H9 (cell line): ENCODE results near the gene ORM2. TPM values are rescaled to one million over a fixed set of nuclear protein-coding genes. Genes with fewer than 3 reads are reported as not detected.
"Not testable (repeated sequence)": the region's sequence is repeated elsewhere in the genome, so short reads cannot be mapped to it uniquely, and the experiment has no call there.

ENCODE experiments used
- DNase-seq: peaks from one replicate; pipeline ENCODE4 v3.0.0-alpha.2; 2017
- H2AFZ ChIP-seq: one replicate; pipeline ENCODE4 v1.6.1; 2013; ENCODE audit warnings: mild to moderate bottlenecking, low read length, control low read depth, moderate library complexity
- H2AK5ac ChIP-seq: 2 replicates; pipeline ENCODE4 v1.6.1; 2013; ENCODE audit warnings: low read length, control low read depth, mixed read lengths; ENCODE audit not compliant: insufficient read length
- H2BK120ac ChIP-seq: one replicate; pipeline ENCODE4 v1.6.1; 2013; ENCODE audit warnings: low read depth, mild to moderate bottlenecking, low read length, control low read depth, inconsistent platforms; ENCODE audit not compliant: poor library complexity, severe bottlenecking
- H2BK12ac ChIP-seq: 2 replicates; pipeline ENCODE4 v1.6.1; 2013; ENCODE audit warnings: low read length, control low read depth, mixed read lengths, low read depth; ENCODE audit not compliant: insufficient read length
- H2BK15ac ChIP-seq: 2 replicates; pipeline ENCODE4 v1.6.1; 2013; ENCODE audit warnings: low read depth, low read length, control low read depth
- H2BK20ac ChIP-seq: one replicate; pipeline ENCODE4 v1.6.1; 2013; ENCODE audit warnings: low read depth, mild to moderate bottlenecking, low read length, control low read depth, inconsistent platforms; ENCODE audit not compliant: poor library complexity, severe bottlenecking
- H2BK5ac ChIP-seq: 2 replicates; pipeline ENCODE4 v1.6.1; 2013; ENCODE audit warnings: low read length, control low read depth, mixed read lengths; ENCODE audit not compliant: insufficient read length
- H3K14ac ChIP-seq: 2 replicates; pipeline ENCODE4 v1.6.1; 2013; ENCODE audit warnings: low read length, control low read depth; ENCODE audit not compliant: insufficient read depth
- H3K18ac ChIP-seq: 2 replicates; pipeline ENCODE4 v1.6.1; 2013; ENCODE audit warnings: low read depth, mild to moderate bottlenecking, mixed read lengths, low read length, control low read depth; ENCODE audit not compliant: insufficient read length
- H3K23ac ChIP-seq: 2 replicates; pipeline ENCODE4 v1.6.1; 2013; ENCODE audit warnings: low read length, control low read depth, mixed read lengths, low read depth; ENCODE audit not compliant: insufficient read length
- H3K23me2 ChIP-seq: 2 replicates; pipeline ENCODE4 v1.6.1; 2013; ENCODE audit warnings: low read depth, mild to moderate bottlenecking, mixed read lengths, low read length, control low read depth; ENCODE audit not compliant: insufficient read length, poor library complexity, severe bottlenecking
- H3K27ac ChIP-seq: 2 replicates; pipeline ENCODE4 v1.5.1; 2013; ENCODE audit warnings: low read length, control low read depth, mixed read lengths, low read depth; ENCODE audit not compliant: insufficient read length
- H3K27me3 ChIP-seq: 2 replicates; pipeline ENCODE4 v1.6.1; 2013; ENCODE audit warnings: low read length, control low read depth, inconsistent platforms; ENCODE audit not compliant: insufficient read depth
- H3K4ac ChIP-seq: 2 replicates; pipeline ENCODE4 v1.6.1; 2013; ENCODE audit warnings: low read depth, mild to moderate bottlenecking, control low read depth, inconsistent platforms, low read length, moderate library complexity
- H3K4me1 ChIP-seq: 2 replicates; pipeline ENCODE4 v1.6.1; 2013; ENCODE audit warnings: low read length, control low read depth, inconsistent platforms; ENCODE audit not compliant: insufficient read depth
- H3K4me2 ChIP-seq: 2 replicates; pipeline ENCODE4 v1.6.1; 2013; ENCODE audit warnings: low read length, control low read depth, mixed read lengths; ENCODE audit not compliant: insufficient read length, insufficient read depth
- H3K56ac ChIP-seq: 2 replicates; pipeline ENCODE4 v1.6.1; 2013; ENCODE audit warnings: low read depth, mild to moderate bottlenecking, mixed read lengths, low read length, control low read depth; ENCODE audit not compliant: insufficient read length
- H3K79me1 ChIP-seq: 2 replicates; pipeline ENCODE4 v1.6.1; 2013; ENCODE audit warnings: low read depth, mild to moderate bottlenecking, moderate library complexity, low read length, control low read depth, inconsistent platforms; ENCODE audit not compliant: insufficient read depth, poor library complexity, severe bottlenecking
- H3K79me2 ChIP-seq: 2 replicates; pipeline ENCODE4 v1.6.1; 2013; ENCODE audit warnings: low read length, control low read depth, inconsistent platforms; ENCODE audit not compliant: insufficient read depth
- H3K9ac ChIP-seq: 2 replicates; pipeline ENCODE4 v1.6.1; 2013; ENCODE audit warnings: low read length, control low read depth, mixed read lengths; ENCODE audit not compliant: insufficient read length; ENCODE audit errors: extremely low read depth
- H3K9me3 ChIP-seq: one replicate; pipeline ENCODE4 v1.6.1; 2013; ENCODE audit warnings: low read depth, low read length, inconsistent platforms; ENCODE audit not compliant: control insufficient read depth
- H3T11ph ChIP-seq: one replicate; pipeline ENCODE4 v1.6.1; 2013; ENCODE audit warnings: mild to moderate bottlenecking, low read length, control low read depth, inconsistent platforms
- H4K20me1 ChIP-seq: one replicate; pipeline ENCODE4 v1.6.1; 2013; ENCODE audit not compliant: control insufficient read depth, insufficient read length, insufficient read depth
- H4K5ac ChIP-seq: 2 replicates; pipeline ENCODE4 v1.6.1; 2013; ENCODE audit warnings: low read depth, mild to moderate bottlenecking, mixed read lengths, low read length, control low read depth; ENCODE audit not compliant: insufficient read length
- H4K8ac ChIP-seq: replicated peaks from 2 replicates; pipeline ENCODE4 v1.6.1; 2013; ENCODE audit warnings: low read length, control low read depth, mixed read lengths, low read depth; ENCODE audit not compliant: insufficient read length
- H4K91ac ChIP-seq: 2 replicates; pipeline ENCODE4 v1.6.1; 2013; ENCODE audit warnings: low read depth, mild to moderate bottlenecking, moderate library complexity, mixed read lengths, low read length, control low read depth; ENCODE audit not compliant: insufficient read length
- H3K27ac Mint-ChIP-seq, 3 experiments: 2 replicates in 2 of 3; 3 replicates in 1 of 3; pipeline ENCODE4 v1.8.0; 2020 to 2021; ENCODE audit warnings: mixed read lengths in 3 of 3, mild to moderate bottlenecking in 1 of 3, moderate library complexity in 1 of 3
- H3K27me3 Mint-ChIP-seq: 2 replicates; pipeline ENCODE4 v1.8.0; 2021; ENCODE audit warnings: low read depth, mild to moderate bottlenecking, moderate library complexity, mixed read lengths
- H3K36me3 Mint-ChIP-seq, 3 experiments: 2 replicates in 2 of 3; 3 replicates in 1 of 3; pipeline ENCODE4 v1.8.0; 2020 to 2021; ENCODE audit warnings: low read depth in 3 of 3, mixed read lengths in 3 of 3; ENCODE audit not compliant: insufficient read depth in 1 of 3
- H3K4me1 Mint-ChIP-seq, 2 experiments: 2 replicates each; pipeline ENCODE4 v1.8.0; 2020; ENCODE audit warnings: mixed read lengths in 2 of 2
- H3K4me3 Mint-ChIP-seq, 2 experiments: 2 replicates in 1 of 2; 3 replicates in 1 of 2; pipeline ENCODE4 v1.8.0; 2020 to 2021; ENCODE audit warnings: mild to moderate bottlenecking in 2 of 2, mixed read lengths in 2 of 2, moderate library complexity in 1 of 2
- H3K9me3 Mint-ChIP-seq, 2 experiments: 2 replicates in 1 of 2; 3 replicates in 1 of 2; pipeline ENCODE4 v1.8.0; 2020; ENCODE audit warnings: mild to moderate bottlenecking in 2 of 2, mixed read lengths in 2 of 2, moderate library complexity in 1 of 2
- CTCF ChIP-seq: fragments of 200-600 bp; sonication (generic); conservative IDR thresholded peaks from 3 replicates; pipeline ENCODE4 v1.8.0; 2021; ENCODE audit warnings: antibody characterized with exemption, mild to moderate bottlenecking
- WGBS: extraction: QIAGEN DNeasy Blood & Tissue Kit; methylation state at CpG from one replicate; pipeline ENCODE4 v1.1.7; 2013; ENCODE audit warnings: missing lambda C conversion rate, low lambda C conversion rate, mixed read lengths; ENCODE audit not compliant: insufficient read length; ENCODE audit errors: extremely low coverage; 5-methylcytosine and 5-hydroxymethylcytosine counted together
- total RNA-seq: library from RNA; stranded (reverse); gene quantifications from 2 replicates; pipeline ENCODE4 v1.2.1, GENCODE V29; 2021

The ORM2 gene
- total RNA-seq, 1 experiment from 2014 or later: 1.2 TPM

GRCh38 chr9:114327749-114328148 lies 1.9 kb upstream of the ORM2 start:
- Histone ChIP-seq H2BK15ac (no peak overlapping the region), H2BK12ac (no peak overlapping the region), H2AK5ac (no peak overlapping the region), H3K79me1 (no peaks in the 10 kb centered on the region), H3K27me3 (no peaks in the 10 kb centered on the region), H3K9me3 (no peaks in the 10 kb centered on the region), H3K4me2 (no peak overlapping the region), H3K23ac (no peak overlapping the region), H3K18ac (no peak overlapping the region), H3T11ph (no peak overlapping the region), H2AFZ (no peak overlapping the region), H3K56ac (no peak overlapping the region), H2BK20ac (no peak overlapping the region), H3K9ac (no peak overlapping the region), H3K4ac (no peak overlapping the region), H4K91ac (no peak overlapping the region), H3K79me2 (no peaks in the 10 kb centered on the region), H3K14ac (no peak overlapping the region; the same call in 1 of the 2 replicates), H4K20me1 (no peaks in the 10 kb centered on the region), H3K23me2 (no peaks in the 10 kb centered on the region), H4K5ac (no peak overlapping the region), H3K27ac (no peak overlapping the region), H4K8ac (no peak overlapping the region), H2BK120ac (no peak overlapping the region), H3K4me1 (no peaks in the 10 kb centered on the region), H2BK5ac (no peak overlapping the region)
- no peak for TF ChIP-seq CTCF
- Mint-ChIP-seq H3K9me3 (no peaks in the 10 kb centered on the region), H3K27ac (no peak overlapping the region), H3K4me3 (no peak overlapping the region), H3K4me1 (no peaks in the 10 kb centered on the region), H3K36me3 (no peaks in the 10 kb centered on the region), H3K27me3 (peaks cover 2% of the 10 kb centered on the region)
- DNase-seq: peak; percentile 49
- no CpG with 5 or more reads among the region's 8 CpGs for WGBS

DNA sequence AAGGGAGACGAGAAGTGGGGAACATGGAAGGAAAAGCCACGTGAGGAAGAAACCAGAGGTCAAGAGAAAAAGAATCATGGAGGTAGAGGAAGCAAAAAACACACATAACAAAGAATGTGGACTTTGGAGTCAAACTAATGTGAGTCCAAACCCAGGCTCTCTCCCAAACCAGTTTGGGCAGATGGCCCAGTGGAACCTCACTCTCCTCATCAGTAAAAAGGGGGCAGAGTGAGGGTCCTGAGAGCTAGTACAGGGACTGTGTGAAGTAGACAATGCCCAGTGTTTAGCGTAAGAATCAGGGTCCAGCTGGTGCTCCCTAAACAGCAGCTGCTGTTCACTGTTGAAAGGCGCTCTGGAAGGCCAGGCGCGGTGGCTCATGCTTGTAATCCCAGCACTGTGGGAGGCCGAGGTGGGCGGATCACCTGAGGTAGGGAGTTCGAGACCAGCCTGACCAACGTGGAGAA lies 1.3 kb upstream of the ORM2 start:
- H3K23me2 ChIP-seq, H4K20me1 ChIP-seq, H3K56ac ChIP-seq, H3K4me3 Mint-ChIP-seq, H3K18ac ChIP-seq, H2BK120ac ChIP-seq, H3K14ac ChIP-seq, H3K36me3 Mint-ChIP-seq, H3K27me3 Mint-ChIP-seq, H3K9me3 ChIP-seq, H3K4ac ChIP-seq, H3K27ac Mint-ChIP-seq, H2BK12ac ChIP-seq, H4K5ac ChIP-seq, H3K27me3 ChIP-seq, H3T11ph ChIP-seq, H4K8ac ChIP-seq, H3K4me1 Mint-ChIP-seq, H3K9me3 Mint-ChIP-seq, H2BK15ac ChIP-seq, H2AFZ ChIP-seq, H3K79me2 ChIP-seq, H3K4me2 ChIP-seq, H4K91ac ChIP-seq, H3K27ac ChIP-seq, H3K79me1 ChIP-seq, H3K9ac ChIP-seq, H2BK5ac ChIP-seq, H3K4me1 ChIP-seq, H2AK5ac ChIP-seq, H2BK20ac ChIP-seq, H3K23ac ChIP-seq: not testable (repeated sequence)
- DNase-seq: peak; percentile 52
- WGBS: no CpG with 5 or more reads among the region's 10 CpGs
